CD4-positive, alpha-beta T cell (primary cell): ENCODE results near the gene ARHGEF25. TPM values are rescaled to one million over a fixed set of nuclear protein-coding genes. Genes with fewer than 3 reads are reported as not detected.
A peak's percentile ranks its signal among the peaks of the same experiment; 100 is the strongest.

ENCODE experiments used
- ATAC-seq: fragments of 200-7000 bp; cut with Tn5 transposase; one replicate; pipeline ENCODE4 v1.10.0; 2022; ENCODE audit warnings: mild to moderate bottlenecking; ENCODE audit not compliant: poor library complexity
- CTCF ChIA-PET: fragments of 350-600 bp; sonication (Branson Sonifier 250); formaldehyde crosslinking; loops from one replicate; lab custom pipeline; 2021; ENCODE audit warnings: antibody characterized with exemption, inconsistent platforms; lab: Charles Lee
- POLR2A ChIA-PET: fragments of 350-600 bp; sonication (Branson Sonifier 250); formaldehyde crosslinking; loops from one replicate; lab custom pipeline; 2021; ENCODE audit warnings: antibody characterized with exemption, inconsistent platforms; lab: Charles Lee
- DNase-seq, 14 experiments: peaks; one replicate each; pipeline ENCODE4 v3.0.0-alpha.2; 2013 to 2020; ENCODE audit warnings: mixed read lengths in 2 of 14
- H3K27ac ChIP-seq, 2 donors: one replicate each; pipeline versions ENCODE4 v1.5.1 to v1.7.0; 2013; ENCODE audit warnings: low read length in 2 of 2, low read depth in 1 of 2, mild to moderate bottlenecking in 1 of 2
- H3K27me3 ChIP-seq, 2 experiments: 1 replicate in 1 of 2; 2 replicates in 1 of 2; pipeline versions ENCODE4 v1.6.1 to v1.7.0; 2013; ENCODE audit warnings: low read length in 2 of 2, control low read depth in 1 of 2, mild to moderate bottlenecking in 1 of 2, moderate library complexity in 1 of 2; ENCODE audit not compliant: insufficient read depth in 2 of 2, control insufficient read depth in 1 of 2
- H3K36me3 ChIP-seq: one replicate; pipeline ENCODE4 v1.6.1; 2013; ENCODE audit warnings: low read length, control low read depth; ENCODE audit not compliant: insufficient read depth
- H3K4me1 ChIP-seq: one replicate; pipeline ENCODE4 v1.6.1; 2013; ENCODE audit warnings: low read length, control low read depth; ENCODE audit not compliant: insufficient read depth
- H3K4me3 ChIP-seq: one replicate; pipeline ENCODE4 v1.5.1; 2013; ENCODE audit warnings: mild to moderate bottlenecking, low read length, moderate library complexity
- H3K9me3 ChIP-seq, 2 experiments: 1 replicate in 1 of 2; 2 replicates in 1 of 2; pipeline versions ENCODE4 v1.6.1 to v1.7.0; 2013; ENCODE audit warnings: low read length in 2 of 2, mild to moderate bottlenecking in 2 of 2, control low read depth in 1 of 2, moderate library complexity in 1 of 2; ENCODE audit not compliant: control insufficient read depth in 1 of 2, insufficient read depth in 1 of 2
- H3K27ac Mint-ChIP-seq: one replicate; pipeline ENCODE4 v1.8.0; 2020; ENCODE audit warnings: mixed read lengths
- H3K27me3 Mint-ChIP-seq: one replicate; pipeline ENCODE4 v1.8.0; 2021; ENCODE audit warnings: mixed read lengths
- H3K36me3 Mint-ChIP-seq: one replicate; pipeline ENCODE4 v1.8.0; 2021; ENCODE audit warnings: low read depth, mixed read lengths
- H3K4me1 Mint-ChIP-seq: one replicate; pipeline ENCODE4 v1.8.0; 2021; ENCODE audit warnings: low read depth, mixed read lengths
- H3K4me3 Mint-ChIP-seq: one replicate; pipeline ENCODE4 v1.8.0; 2020; ENCODE audit warnings: mild to moderate bottlenecking, mixed read lengths
- H3K9me3 Mint-ChIP-seq: one replicate; pipeline ENCODE4 v1.8.0; 2020; ENCODE audit warnings: mixed read lengths
- CTCF ChIP-seq: fragments of 200-600 bp; IDR thresholded peaks from one replicate; pipeline ENCODE4 v1.8.0; 2022; ENCODE audit warnings: antibody characterized with exemption, mild to moderate bottlenecking
- intact Hi-C, 2 experiments: fragments of 100-400 bp; cut with DNase I in 1 of 2; cut with micrococcal nuclease in 1 of 2; formaldehyde crosslinking; loops; one replicate each; pipeline versions ENCODE4 v1.15.1 to v1.9.0; 2023 to 2025; cut with DNase I, micrococcal nuclease
- total RNA-seq, 174 experiments: library from RNA in 2 of 174; stranded (reverse) in 2 of 174; gene quantifications; one replicate each; pipeline ENCODE4 v1.2.3 and lab custom pipeline; 2021 to 2026

ARHGEF25 gene
- total RNA-seq, 2 experiments from 2014 or later, result 0.25 to 0.27 TPM

GRCh38 chr12:57629897-57630471 lies 18.7 kb downstream of the ARHGEF25 start:
- Mint-ChIP-seq H3K4me1 (peaks cover 25% of the 10 kb centered on the region), H3K27ac (no peak overlapping the region), H3K9me3 (no peaks in the 10 kb centered on the region), H3K36me3 (no peaks in the 10 kb centered on the region), H3K27me3 (peaks cover 82% of the 10 kb centered on the region), H3K4me3 (no peak overlapping the region)
- Histone ChIP-seq H3K27me3 (peaks cover 78 to 85% of the 10 kb centered on the region in 2 experiments), H3K36me3 (no peaks in the 10 kb centered on the region), H3K4me3 (no peak overlapping the region), H3K4me1 (peaks cover 34% of the 10 kb centered on the region), H3K9me3 (peaks cover 0 to 11% of the 10 kb centered on the region in 2 experiments), H3K27ac (no peak overlapping the region)
- intact Hi-C loops, result loop anchor here (5.0 kb wide), 2 partner anchors 62 to 112 kb away; partner anchors contain the start of gene OS9 (in 1 of the 2)
- ChIA-PET POLR2A (interaction anchor here (0.6 to 1.0 kb wide), 2 partner anchors 13 to 308 kb away, joined by 3 to 4 read pairs; no protein-coding TSS in a partner anchor), CTCF (no interaction called here)
- ATAC-seq, result no peak
- no peak for DNase-seq
- TF ChIP-seq CTCF, result no peak

- no peak for TF ChIP-seq CTCF
- peaks cover 34% of the 10 kb centered on the region for H3K4me1 ChIP-seq
- peak in 1 of 14 experiments; percentile 11 for DNase-seq
- CTCF ChIA-PET, result interaction anchor here (4.9 kb wide), 1 partner anchor 48 kb away, joined by 34 read pairs; no protein-coding TSS in a partner anchor
- Mint-ChIP-seq H3K4me3 (no peak overlapping the region), H3K4me1 (peaks cover 25% of the 10 kb centered on the region), H3K36me3 (no peaks in the 10 kb centered on the region), H3K27ac (no peak overlapping the region), H3K27me3 (peaks cover 78% of the 10 kb centered on the region), H3K9me3 (no peaks in the 10 kb centered on the region)
- H3K27ac ChIP-seq, result no peak overlapping the region
- peaks cover 72 to 76% of the 10 kb centered on the region in 2 experiments for H3K27me3 ChIP-seq
- POLR2A ChIA-PET, result interaction anchor here (0.7 to 1.0 kb wide), 2 partner anchors 12 to 19 kb away, joined by 3 to 4 read pairs; no protein-coding TSS in a partner anchor
- ATAC-seq, result no peak
- H3K4me3 ChIP-seq, result no peak overlapping the region
- peaks cover 0 to 6% of the 10 kb centered on the region in 2 experiments for H3K9me3 ChIP-seq
- intact Hi-C loops, result loop anchor here in 1 of 2 experiments (5.0 kb wide), 1 partner anchor 61 kb away; the partner anchor contains the start of gene OS9
- H3K36me3 ChIP-seq, result no peaks in the 10 kb centered on the region
These were observed 19.7 kb downstream of the ARHGEF25 start for GRCh38 chr12:57630891-57631433.

- H3K27ac Mint-ChIP-seq, result no peak overlapping the region
- CTCF ChIA-PET, result interaction anchor here (4.9 kb wide), 1 partner anchor 49 kb away, joined by 34 read pairs; no protein-coding TSS in a partner anchor
These were observed 20.4 kb downstream of the ARHGEF25 start for GRCh38 chr12:57631566-57632072.

More at GRCh38 chr12:57631566-57632072, 20.4 kb downstream of the ARHGEF25 start:
- no peak overlapping the region for H3K27ac ChIP-seq
- POLR2A ChIA-PET, result no interaction called here
- ATAC-seq, result no peak
- DNase-seq, result no peak
- Mint-ChIP-seq H3K9me3 (no peaks in the 10 kb centered on the region), H3K4me1 (peaks cover 25% of the 10 kb centered on the region), H3K4me3 (no peak overlapping the region), H3K27me3 (peaks cover 71% of the 10 kb centered on the region), H3K36me3 (no peaks in the 10 kb centered on the region)
- peaks cover 0 to 6% of the 10 kb centered on the region in 2 experiments for H3K9me3 ChIP-seq
- intact Hi-C loops, result loop anchor here in 1 of 2 experiments (2.0 to 5.0 kb wide), 2 partner anchors 49 to 61 kb away; partner anchors contain the start of gene OS9
- peaks cover 66 to 70% of the 10 kb centered on the region in 2 experiments for H3K27me3 ChIP-seq
- peaks cover 34% of the 10 kb centered on the region for H3K4me1 ChIP-seq
- H3K4me3 ChIP-seq, result no peak overlapping the region
- no peaks in the 10 kb centered on the region for H3K36me3 ChIP-seq
- no peak for TF ChIP-seq CTCF
